Adrenal gland (tissue), 5 donors: Measurements from ENCODE around the gene RNF10.

Experiments used
- CTCF ChIP-seq, 6 experiments: fragments of 450-650 bp in 4 of 6; fragments of 200-600 bp in 2 of 6; sonication (generic) in 1 of 6; IDR thresholded peaks; 1 replicate in 5 of 6; 2 replicates in 1 of 6; pipeline versions ENCODE4 v1.5.1 to v1.8.0; 2016 to 2021; ENCODE audit warnings: antibody characterized with exemption in 6 of 6, mild to moderate bottlenecking in 2 of 6, moderate library complexity in 1 of 6
- POLR2A ChIP-seq, 2 donors: fragments of 450-650 bp; IDR thresholded peaks; one replicate each; pipeline ENCODE4 v1.6.1; 2017; ENCODE audit warnings: antibody characterized with exemption in 2 of 2, mild to moderate bottlenecking in 2 of 2, moderate library complexity in 1 of 2
- donor health status: DM: no; HTN: no; CAD: no.

- no peak for TF ChIP-seq CTCF (IDR thresholded peaks at IDR 0.05)
- TF ChIP-seq POLR2A (IDR thresholded peaks at IDR 0.05), result peak in 1 of 2 donors; percentile 38
These were observed 6.3 kb downstream of the RNF10 start for GRCh38 chr12:120540445-120540844.
